Keratinocyte (primary cell): Measurements from ENCODE around the gene UBE2R2. TPM values are rescaled to one million over a fixed set of nuclear protein-coding genes. Genes with fewer than 3 reads are reported as not detected.
"Not testable (repeated sequence)": the region's sequence is repeated elsewhere in the genome, so short reads cannot be mapped to it uniquely, and the experiment has no call there.

Experiments used
- DNase-seq: peaks from one replicate; pipeline ENCODE4 v3.0.0-alpha.2; 2011; ENCODE audit warnings: low read depth, missing footprints, low spot score
- FAIRE-seq: peaks from 2 replicates; lab custom pipeline; 2011; peaks lifted over from hg19 to GRCh38; lab: Jason Lieb, UNC
- H2AFZ ChIP-seq: 2 replicates; pipeline ENCODE4 v1.6.0; 2012; ENCODE audit warnings: low read length, control low read depth, inconsistent platforms; ENCODE audit not compliant: control insufficient read depth
- H3K27ac ChIP-seq: 2 replicates; pipeline ENCODE4 v1.5.1; 2011; ENCODE audit warnings: low read length; ENCODE audit not compliant: control insufficient read depth, insufficient read depth
- H3K27me3 ChIP-seq: 3 replicates; pipeline ENCODE4 v1.6.0; 2011; ENCODE audit warnings: low read length; ENCODE audit not compliant: control insufficient read depth, insufficient read depth; ENCODE audit errors: extremely low read depth
- H3K36me3 ChIP-seq, 2 experiments: 2 replicates in 1 of 2; 3 replicates in 1 of 2; pipeline ENCODE4 v1.5.1; 2011; ENCODE audit warnings: low read length in 2 of 2, mild to moderate bottlenecking in 1 of 2; ENCODE audit not compliant: control insufficient read depth in 2 of 2, insufficient read depth in 2 of 2; ENCODE audit errors: extremely low read depth in 1 of 2
- H3K4me1 ChIP-seq: 3 replicates; pipeline ENCODE4 v1.5.1; 2011; ENCODE audit warnings: low read length; ENCODE audit not compliant: control insufficient read depth, insufficient read depth; ENCODE audit errors: extremely low read depth
- H3K4me2 ChIP-seq: 3 replicates; pipeline ENCODE4 v1.6.0; 2011; ENCODE audit warnings: low read depth, low read length; ENCODE audit not compliant: control insufficient read depth, insufficient read depth; ENCODE audit errors: extremely low read depth
- H3K4me3 ChIP-seq, 3 experiments: fragments of 200-600 bp in 1 of 3; sonication (generic) in 1 of 3; 2 replicates in 2 of 3; 3 replicates in 1 of 3; pipeline ENCODE4 v1.5.1; 2011 to 2016; ENCODE audit warnings: low read length in 3 of 3, mild to moderate bottlenecking in 3 of 3, control low read depth in 2 of 3, inconsistent platforms in 1 of 3, low read depth in 1 of 3, mixed read lengths in 1 of 3, mixed run types in 1 of 3, moderate library complexity in 1 of 3; ENCODE audit not compliant: control insufficient read depth in 2 of 3, insufficient read depth in 2 of 3; ENCODE audit errors: extremely low read depth in 1 of 3
- H3K79me2 ChIP-seq: 2 replicates; pipeline ENCODE4 v1.6.0; 2012; ENCODE audit warnings: low read length; ENCODE audit not compliant: control insufficient read depth, insufficient read depth
- H3K9ac ChIP-seq: 3 replicates; pipeline ENCODE4 v1.6.0; 2011; ENCODE audit warnings: low read length; ENCODE audit not compliant: control insufficient read depth, insufficient read depth; ENCODE audit errors: extremely low read depth
- H3K9me1 ChIP-seq: 3 replicates; pipeline ENCODE4 v1.6.0; 2011; ENCODE audit warnings: low read length; ENCODE audit not compliant: control insufficient read depth, insufficient read depth; ENCODE audit errors: extremely low read depth
- H3K9me3 ChIP-seq: 2 replicates; pipeline ENCODE4 v1.5.1; 2012; ENCODE audit warnings: low read depth, low read length; ENCODE audit not compliant: control insufficient read depth
- H4K20me1 ChIP-seq: 3 replicates; pipeline ENCODE4 v1.6.0; 2011; ENCODE audit warnings: low read length; ENCODE audit not compliant: control insufficient read depth, insufficient read depth; ENCODE audit errors: extremely low read depth
- EZH2 ChIP-seq: IDR thresholded peaks from one replicate; pipeline ENCODE4 v1.6.1; 2012; ENCODE audit warnings: inconsistent platforms, mild to moderate bottlenecking, low read length, moderate library complexity
- dilution Hi-C: fragments of 300-500 bp; cut with MboI; formaldehyde crosslinking; loops from one replicate; pipeline ENCODE4 v1.7.0; 2020; ENCODE audit warnings: low sequenced_read_pairs; ENCODE audit not compliant: extremely low pct_ligation_motif_present
- polyA plus RNA-seq, 5 experiments: library from polyadenylated mRNA; depleted of rRNA in 3 of 5; stranded (reverse) in 3 of 5; stranded (forward) in 1 of 5; unstranded in 1 of 5; fragments of >200 nt; gene quantifications; 1 replicate in 1 of 5; 2 replicates in 3 of 5; 3 replicates in 1 of 5; pipeline versions ENCODE4 v1.2.1 to v1.2.3, GENCODE V29; 2011 to 2012; ENCODE audit warnings: missing spikeins in 2 of 5, low read depth in 1 of 5, low replicate concordance in 1 of 5
- TF ChIP-seq, protein P1 (sequence below), 3 experiments: IDR thresholded peaks in 1 of 3; conservative IDR thresholded peaks in 1 of 3; optimal IDR thresholded peaks in 1 of 3; 2 replicates in 2 of 3; 3 replicates in 1 of 3; pipeline versions ENCODE3 to v1.5.1; 2011; ENCODE audit warnings: low read length in 3 of 3, mild to moderate bottlenecking in 3 of 3, moderate library complexity in 2 of 3, control low read depth in 1 of 3, inconsistent platforms in 1 of 3; ENCODE audit not compliant: insufficient read depth in 2 of 3; ENCODE audit errors: extremely low read depth in 1 of 3

UBE2R2 gene
- polyA plus RNA-seq, 1 donor (not counting 4 experiments of a cell fraction or from before 2014, with no cell fraction given): 20.5 TPM

DNA sequence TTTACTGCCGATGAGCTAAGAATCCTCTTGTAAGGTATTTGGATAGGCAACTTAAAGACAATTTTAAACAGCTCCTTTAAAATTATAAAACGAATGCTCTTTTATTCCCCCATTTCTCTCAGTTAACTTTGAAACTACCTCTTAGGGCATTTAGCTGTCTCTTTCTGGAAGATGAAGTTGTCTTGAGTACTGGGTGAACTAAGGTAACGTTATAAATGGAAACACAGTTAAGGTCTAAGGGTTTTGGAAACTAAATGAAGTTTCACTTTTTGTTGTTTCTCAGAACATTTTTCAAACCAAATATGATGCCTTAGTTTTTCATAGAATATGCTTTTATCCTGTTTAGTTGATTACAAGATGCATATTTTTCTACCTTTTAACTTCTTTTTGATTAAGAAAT, 6.8 kb downstream of the UBE2R2 start:
- Histone ChIP-seq H3K79me2 (peaks cover 99% of the 10 kb centered on the region), H3K9me1 (no peaks in the 10 kb centered on the region), H3K4me2 (no peak overlapping the region), H4K20me1 (peaks cover 15% of the 10 kb centered on the region), H3K9me3 (no peaks in the 10 kb centered on the region), H3K27me3 (no peaks in the 10 kb centered on the region), H3K4me1 (peaks cover 18% of the 10 kb centered on the region), H3K27ac (no peak overlapping the region), H2AFZ (no peak overlapping the region), H3K4me3 (no peak overlapping the region), H3K9ac (no peak overlapping the region), H3K36me3 (peaks cover 2 to 7% of the 10 kb centered on the region in 2 experiments)
- DNase-seq: no peak
- TF ChIP-seq, protein P1, sequence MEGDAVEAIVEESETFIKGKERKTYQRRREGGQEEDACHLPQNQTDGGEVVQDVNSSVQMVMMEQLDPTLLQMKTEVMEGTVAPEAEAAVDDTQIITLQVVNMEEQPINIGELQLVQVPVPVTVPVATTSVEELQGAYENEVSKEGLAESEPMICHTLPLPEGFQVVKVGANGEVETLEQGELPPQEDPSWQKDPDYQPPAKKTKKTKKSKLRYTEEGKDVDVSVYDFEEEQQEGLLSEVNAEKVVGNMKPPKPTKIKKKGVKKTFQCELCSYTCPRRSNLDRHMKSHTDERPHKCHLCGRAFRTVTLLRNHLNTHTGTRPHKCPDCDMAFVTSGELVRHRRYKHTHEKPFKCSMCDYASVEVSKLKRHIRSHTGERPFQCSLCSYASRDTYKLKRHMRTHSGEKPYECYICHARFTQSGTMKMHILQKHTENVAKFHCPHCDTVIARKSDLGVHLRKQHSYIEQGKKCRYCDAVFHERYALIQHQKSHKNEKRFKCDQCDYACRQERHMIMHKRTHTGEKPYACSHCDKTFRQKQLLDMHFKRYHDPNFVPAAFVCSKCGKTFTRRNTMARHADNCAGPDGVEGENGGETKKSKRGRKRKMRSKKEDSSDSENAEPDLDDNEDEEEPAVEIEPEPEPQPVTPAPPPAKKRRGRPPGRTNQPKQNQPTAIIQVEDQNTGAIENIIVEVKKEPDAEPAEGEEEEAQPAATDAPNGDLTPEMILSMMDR (optimal IDR thresholded peaks at IDR 0.05 in 1 of 3, IDR thresholded peaks at IDR 0.05 in 1 of 3, conservative IDR thresholded peaks at IDR 0.05 in 1 of 3; ENCODE audit: extremely low read depth in 1 of 3, insufficient read depth in 2 of 3, low read length in 3 of 3): no peak
- no peak for TF ChIP-seq EZH2
- dilution Hi-C loops: no loop called here
- no peak for FAIRE-seq

DNA sequence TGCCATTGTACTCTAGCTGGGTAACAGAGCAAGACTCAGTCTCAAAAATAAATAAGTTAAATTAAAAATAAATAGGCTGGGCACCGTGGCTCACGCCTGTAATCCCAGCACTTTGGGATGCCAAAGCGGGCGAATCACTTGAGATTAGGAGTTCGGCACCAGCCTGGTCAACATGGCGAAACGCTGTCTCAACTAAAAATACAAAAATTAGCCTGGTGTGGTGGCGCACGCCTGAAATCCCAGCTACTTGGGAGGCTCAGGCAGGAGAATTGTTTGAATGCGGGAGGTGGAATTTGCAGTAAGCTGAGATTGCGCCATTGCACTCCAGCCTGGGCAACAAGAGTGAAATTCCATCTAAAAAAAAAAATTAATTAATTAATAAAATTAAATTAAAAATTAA, 10.3 kb downstream of the UBE2R2 start:
- DNase-seq, H3K27me3 ChIP-seq, H3K4me1 ChIP-seq, H2AFZ ChIP-seq, H3K36me3 ChIP-seq, FAIRE-seq, H3K9ac ChIP-seq, H3K27ac ChIP-seq, H3K4me3 ChIP-seq, H3K4me2 ChIP-seq, H3K9me3 ChIP-seq, H3K9me1 ChIP-seq, H4K20me1 ChIP-seq, dilution Hi-C loops: not testable (repeated sequence)
- H3K79me2 ChIP-seq: peaks cover 97% of the 10 kb centered on the region

DNA sequence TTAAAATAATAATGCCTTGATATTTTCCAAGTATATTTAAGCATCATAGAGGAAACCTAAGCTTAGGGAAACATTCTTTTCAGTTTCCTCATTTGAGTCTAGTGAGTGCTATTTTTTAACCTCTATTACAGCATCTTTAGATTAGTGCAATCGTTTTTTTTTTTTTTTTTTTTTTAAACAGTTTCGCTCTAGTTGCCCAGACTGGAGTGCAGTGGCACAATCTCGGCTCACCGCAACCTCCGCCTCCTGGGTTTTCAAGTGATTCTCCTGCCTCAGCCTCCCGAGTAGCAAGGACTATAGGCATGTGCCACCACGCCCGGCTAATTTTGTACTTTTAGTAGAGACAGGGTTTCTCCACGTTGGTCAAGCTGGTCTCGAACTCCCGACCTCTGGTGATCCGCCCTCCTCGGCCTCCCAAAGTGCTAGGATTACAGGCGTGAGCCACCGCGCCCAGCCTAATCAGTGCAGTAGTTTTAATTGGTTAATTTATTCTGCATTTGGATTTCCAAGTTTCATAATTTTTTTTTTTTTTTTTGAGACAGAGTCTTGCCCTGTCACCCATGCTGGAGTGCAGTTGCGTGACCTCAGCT, 12.8 kb downstream of the UBE2R2 start:
- H3K4me3 ChIP-seq, H2AFZ ChIP-seq, DNase-seq, H3K9me1 ChIP-seq, H3K27ac ChIP-seq, H3K36me3 ChIP-seq, H3K9me3 ChIP-seq, H3K27me3 ChIP-seq, FAIRE-seq, H3K9ac ChIP-seq, H3K4me1 ChIP-seq, dilution Hi-C loops, H3K4me2 ChIP-seq, H4K20me1 ChIP-seq: not testable (repeated sequence)
- H3K79me2 ChIP-seq: peaks cover 96% of the 10 kb centered on the region
